GM11168 (cell line): Measurements from ENCODE around the gene RPS21.
"Not testable (repeated sequence)": the region's sequence is repeated elsewhere in the genome, so short reads cannot be mapped to it uniquely, and the experiment has no call there.

ENCODE experiments used
- in situ Hi-C: fragments of 300-500 bp; cut with MboI; formaldehyde crosslinking; loops from one replicate; pipeline ENCODE4 v1.12.0; 2022; ENCODE audit warnings: low sequenced_read_pairs; ENCODE audit not compliant: unreplicated experiment

The RPS21 gene

DNA sequence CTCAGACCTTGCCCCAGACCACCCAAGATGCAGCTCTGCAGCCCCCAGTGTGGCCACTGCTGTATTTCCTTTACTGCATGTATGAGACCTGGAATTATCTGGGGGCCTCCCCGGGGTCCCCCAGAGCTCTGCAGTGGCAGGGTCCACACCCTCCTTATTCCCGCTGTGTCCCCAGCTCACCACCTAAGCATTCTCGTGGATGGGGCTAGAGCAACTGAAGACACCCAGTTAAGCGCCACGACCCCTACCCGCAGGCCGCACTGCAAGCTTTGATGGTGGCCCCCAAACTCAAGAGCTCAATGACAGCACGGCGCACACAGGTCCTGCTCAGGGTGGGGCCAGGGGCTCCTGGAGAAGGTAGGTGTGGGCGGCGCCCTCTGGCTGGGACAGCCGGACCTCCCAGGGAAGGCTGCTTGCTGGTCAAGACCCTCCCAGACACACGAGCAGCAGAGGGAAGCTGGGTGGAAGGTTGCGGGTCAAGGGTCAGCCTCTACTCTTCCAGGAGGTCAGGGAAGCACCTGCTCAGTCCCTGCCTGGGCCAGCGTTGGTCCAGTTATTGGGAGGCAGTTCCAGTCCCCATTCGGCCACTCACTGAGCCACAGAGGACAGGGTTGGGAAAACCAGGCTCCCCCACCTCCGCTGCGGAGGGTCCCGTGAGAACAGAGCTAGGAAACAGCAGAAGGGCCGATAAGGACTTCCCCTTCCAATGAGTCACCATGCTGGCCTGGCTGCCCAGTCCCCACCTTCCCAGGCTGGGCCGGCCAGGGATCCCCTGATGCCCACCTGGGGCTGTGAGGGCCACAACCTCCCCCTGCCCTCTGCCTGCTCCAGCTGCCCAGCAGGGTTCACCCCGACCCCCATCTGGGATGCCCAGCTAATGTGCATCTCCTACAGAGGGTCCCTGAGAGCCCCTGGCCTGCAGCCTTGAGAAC, 22.7 kb upstream of the RPS21 start:
- in situ Hi-C loops: no loop called here

DNA sequence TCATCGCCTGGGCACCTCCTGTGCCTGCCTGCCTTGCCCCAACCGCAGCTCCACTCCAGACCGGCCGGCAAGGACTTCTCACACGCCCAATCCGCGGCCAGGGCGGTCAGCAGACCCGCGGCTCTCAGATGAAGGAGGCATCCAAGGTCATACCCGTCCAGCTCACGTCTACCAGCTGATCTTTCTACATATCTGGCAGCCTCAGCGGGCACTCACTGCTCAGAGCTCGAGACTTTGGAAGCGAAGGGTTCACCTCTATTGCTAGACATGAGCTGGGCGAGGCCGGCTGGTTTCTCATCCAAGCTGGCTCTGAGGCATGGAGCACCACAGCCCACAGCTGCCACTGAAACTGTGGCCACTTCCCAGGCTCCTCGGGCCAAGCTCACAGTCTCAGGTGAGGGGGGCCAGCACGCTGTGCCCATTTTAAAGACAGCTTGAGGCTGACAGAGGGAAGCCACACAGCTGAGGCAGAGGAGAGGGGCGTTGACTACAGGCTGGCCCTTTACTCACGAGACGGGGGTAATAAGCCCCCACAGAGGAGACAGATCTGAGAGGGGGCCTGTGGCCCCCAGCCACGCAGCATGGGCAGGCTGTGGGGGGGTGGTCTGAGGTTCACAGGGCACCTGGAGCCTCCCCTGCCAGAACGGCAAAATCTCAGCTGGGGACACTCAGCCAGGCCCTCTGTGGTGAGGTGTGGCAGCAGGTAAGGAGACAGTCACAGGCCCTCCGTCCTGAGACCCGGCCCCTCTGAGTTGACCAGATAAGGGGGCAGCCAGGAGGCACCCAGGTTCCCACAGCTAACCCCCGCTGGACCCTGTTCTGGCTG, 21.8 kb upstream of the RPS21 start:
- in situ Hi-C loops: no loop called here

DNA sequence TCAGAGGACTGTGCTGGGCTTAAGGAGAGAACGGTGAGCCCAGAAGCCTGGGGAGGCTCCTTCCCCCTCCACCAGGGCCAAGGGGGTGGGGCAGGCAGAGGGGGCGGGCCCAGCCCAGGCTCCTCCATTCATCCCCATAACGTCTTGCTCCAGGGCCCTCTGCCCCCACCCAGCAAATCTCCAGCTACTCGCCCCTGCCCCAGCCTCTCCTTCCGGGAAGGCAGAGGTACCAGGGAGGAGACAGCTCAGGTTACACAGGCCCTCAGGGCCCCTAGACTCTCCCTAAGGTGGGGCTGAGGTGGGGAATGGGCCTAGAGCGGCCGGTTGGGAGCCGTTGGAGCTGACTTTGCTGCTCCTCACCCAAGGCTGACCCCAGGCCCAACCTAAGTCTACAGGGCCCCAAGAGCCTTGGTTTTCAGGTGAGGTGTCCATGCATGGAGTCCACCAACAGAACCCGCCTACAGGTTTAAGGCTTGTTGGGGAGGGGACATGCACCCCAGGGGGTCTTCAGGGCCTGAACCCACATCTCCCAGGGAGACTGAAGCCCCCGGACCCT, 21.0 kb upstream of the RPS21 start:
- in situ Hi-C loops: no loop called here

DNA sequence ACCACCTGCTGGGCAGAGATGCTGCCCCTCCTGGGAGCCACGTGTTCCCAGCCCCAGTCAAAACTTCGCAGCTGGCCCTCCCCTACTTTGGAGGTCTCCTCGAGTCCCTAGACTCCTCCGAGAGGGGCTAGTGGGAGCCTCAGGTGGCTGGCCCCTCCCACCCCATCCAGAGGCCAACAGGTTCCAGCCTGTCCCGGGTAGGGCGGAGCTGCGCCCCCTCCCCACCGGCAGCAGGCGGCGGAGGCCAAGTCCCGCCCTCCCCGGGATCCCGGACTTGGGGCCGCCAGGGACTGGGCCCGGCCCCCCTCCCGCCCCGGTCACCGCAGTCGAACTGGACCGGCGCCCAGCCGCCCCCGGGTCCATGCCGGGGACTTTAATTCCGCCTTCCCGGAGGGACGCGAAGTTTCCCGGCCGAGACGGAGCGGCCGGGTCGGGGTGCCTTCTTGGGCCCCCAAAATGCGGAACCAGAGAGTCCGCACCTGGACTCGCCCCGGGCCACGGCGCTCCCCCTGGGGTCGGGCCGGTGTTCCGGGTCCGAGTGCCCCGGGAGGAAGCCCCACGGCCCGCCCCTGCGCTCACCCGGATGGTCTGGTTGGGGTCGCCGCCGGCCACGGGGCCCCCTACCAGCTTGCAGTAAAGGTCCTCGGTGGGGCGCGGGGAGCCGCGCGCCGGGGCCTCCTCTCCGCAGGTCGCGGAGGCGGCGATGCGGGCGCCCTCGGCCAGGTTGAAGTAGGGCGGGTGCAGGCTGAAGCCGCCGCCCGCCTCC, 20.4 kb upstream of the RPS21 start:
- in situ Hi-C loops: no loop called here

DNA sequence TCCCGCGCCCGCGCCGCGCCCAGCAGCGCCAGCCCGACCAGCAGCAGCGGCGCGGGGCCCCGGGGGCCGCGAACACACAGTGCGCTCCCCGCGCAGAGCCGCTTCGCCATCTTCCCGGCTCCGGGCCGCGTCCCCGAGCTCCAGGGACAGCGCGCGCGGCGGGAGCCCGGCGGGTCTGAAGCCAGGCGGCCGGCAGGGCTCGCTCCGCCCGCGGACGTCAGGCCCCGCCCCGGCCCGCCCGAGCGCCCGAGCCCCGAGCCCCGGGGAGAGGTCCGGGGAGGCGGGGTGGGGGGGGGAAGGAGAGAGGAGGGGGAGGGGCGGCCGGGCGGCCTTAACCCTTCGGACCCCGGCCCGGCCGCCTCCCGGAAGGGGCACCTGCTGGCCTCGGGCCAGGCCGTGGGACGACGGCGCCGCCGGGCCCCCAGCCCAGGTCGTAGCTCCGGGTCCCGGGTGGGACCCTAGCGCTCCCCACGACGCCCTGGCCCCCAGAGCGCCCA, 19.7 kb upstream of the RPS21 start, which contains the start of gene LAMA5:
Gene LAMA5 (minus strand): TSS at position 177 of the 497 bp plus-strand sequence. CDS start 67 bp downstream, at position 110.
- in situ Hi-C loops: no loop called here

DNA sequence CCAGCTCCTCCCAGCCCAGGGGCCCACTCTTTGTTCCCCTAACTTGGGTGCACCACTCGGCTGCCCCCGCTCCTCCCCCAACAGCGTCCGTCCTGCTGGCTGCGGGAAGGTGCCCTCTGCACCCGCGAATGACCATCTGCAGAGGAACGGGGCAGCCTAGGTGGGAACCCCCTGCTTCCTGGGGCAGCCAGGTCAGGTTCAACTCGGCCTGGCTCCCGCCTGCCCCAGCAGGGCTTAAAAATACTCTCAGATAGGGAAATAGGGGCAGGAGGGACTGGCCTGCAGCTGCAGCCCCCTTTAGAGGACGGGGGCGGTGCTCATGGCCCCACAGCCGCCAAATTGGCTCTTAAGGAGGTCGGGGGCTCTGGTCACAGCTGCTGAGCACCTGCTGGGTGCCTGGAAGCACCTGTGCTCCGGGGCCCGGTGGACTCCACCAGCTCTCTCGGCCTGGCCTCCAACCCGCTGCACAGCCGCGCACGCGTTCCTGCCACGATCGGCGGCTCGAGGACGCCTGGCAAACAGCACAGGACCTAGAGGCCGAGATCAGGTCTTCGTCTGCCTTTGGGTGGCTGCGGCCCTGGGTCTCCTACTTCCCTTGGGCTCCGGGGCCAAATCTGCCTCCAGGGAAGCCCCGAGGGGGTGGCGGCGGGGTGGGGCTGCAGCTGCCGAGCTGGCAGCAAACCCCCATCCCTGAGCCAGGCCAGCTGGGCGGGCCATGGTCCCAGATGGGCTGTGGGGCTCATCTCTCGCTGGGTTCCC, 19.1 kb upstream of the RPS21 start:
- in situ Hi-C loops: no loop called here

DNA sequence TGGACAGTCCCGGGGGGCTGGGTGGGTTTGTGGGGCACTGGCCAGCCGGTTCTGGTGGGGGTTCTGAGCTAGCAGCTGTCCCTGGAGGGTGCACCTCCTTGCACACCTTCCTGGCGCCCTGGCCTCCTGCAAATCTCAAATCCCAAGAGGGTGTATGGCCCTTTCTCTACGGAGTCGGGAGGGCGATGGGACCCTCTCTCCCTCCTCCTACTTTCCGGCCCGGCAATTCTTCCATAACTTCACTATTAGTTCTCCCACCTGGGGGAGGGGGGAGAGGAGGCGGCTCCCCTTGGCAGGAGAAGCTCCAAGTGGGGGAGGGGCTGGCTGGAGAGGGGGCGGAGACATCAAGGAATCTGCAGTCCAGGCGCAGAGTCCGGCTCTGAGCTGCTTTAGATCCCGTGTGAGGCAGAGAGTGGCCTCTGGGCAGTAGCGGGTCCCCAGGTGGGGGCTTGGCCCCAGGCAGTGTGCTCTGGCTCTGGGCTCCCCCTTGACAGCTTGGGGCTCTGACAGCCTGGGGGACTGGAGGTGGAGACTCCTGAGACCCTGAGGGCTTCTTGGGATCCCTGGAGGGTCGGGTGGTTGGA, 18.4 kb upstream of the RPS21 start:
- in situ Hi-C loops: no loop called here

DNA sequence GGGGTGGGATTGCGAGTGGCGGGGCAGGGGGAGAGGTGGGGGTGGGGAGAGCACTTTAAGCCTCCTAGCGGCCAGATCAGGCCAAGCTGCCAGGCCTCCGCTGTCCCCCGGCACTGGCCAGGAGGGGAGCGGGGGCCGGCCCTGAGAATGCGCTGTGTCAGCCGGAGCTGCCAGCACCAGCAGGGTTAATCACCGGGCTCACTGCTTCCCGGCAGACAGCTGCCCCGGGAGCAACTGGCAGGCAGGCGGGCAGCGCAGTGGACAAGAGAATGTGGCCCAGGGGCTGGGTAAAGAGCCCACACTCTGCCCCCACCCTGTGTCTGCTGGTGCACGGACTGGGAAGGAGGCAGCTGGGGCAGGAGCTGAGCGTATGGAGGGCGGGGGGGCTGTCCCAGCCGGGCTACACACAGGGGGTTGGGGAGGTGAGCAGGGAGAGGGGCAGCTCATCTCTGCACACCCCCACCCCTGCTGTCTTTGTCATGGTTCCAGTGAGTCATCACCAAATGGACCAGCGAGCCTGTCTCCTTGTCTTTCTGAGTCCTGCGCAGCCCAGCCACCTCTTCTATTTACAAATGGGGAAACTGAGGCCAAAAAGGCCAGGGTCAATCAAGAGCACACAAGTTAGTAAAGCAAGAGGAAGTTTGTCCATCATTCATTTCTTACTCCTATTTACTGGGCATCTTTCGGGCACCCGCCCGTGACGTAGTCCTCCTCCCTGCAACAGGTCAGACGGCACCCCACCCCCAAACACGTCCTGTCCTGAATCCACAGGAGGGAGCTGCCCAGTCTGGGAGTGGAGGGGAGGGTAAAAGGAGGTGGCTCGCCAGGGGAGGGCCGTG, 17.7 kb upstream of the RPS21 start:
- in situ Hi-C loops: no loop called here

DNA sequence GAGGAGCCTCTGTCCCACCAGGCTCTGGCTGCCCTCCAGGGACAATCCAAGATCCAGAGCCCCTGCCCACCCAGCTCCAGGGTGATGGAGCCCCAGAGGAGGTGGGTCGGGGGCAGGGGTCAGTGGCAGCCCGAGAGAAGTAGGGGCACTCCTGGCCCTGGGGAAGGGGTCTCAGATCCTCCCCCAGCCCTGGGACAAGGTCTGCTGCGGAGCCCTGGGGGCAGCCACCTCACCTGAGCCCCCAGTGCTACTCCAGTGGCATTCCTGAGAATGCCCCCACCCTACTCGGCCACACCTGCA, 17.1 kb upstream of the RPS21 start:
- in situ Hi-C loops: no loop called here

DNA sequence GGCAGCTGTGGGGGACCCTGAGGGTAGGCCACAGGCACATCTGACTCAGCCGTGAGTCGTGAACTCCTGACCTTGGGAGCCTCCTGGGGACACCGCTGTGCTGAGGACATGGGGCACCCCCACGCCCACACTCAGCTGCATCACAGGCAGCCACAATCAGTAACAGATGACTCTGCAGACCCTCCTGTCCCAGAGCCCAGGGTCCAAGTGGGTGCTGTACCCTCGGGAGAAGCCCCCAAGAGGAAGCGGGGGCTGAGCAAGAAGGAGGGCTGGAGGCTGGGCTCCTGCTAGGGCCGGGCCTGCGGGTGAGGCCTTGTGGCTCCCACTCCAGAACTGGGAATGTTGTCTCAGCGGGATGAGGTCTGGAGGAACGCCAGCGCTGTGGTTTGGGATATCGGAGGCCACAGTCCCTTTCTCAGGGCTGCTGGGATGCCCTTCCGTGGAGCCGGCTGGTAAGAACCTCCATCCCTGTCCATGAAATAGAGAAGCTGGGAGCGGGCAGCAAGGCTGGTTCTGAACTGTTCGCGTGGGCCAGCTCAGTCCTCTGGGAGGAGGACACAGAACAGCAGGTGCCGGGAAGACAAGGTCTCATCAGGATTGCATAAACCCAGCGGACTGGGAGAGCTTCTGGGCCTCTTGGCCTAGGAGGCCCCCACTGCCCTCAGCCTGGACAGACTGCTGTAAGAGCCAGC, 16.6 kb upstream of the RPS21 start:
- in situ Hi-C loops: no loop called here

DNA sequence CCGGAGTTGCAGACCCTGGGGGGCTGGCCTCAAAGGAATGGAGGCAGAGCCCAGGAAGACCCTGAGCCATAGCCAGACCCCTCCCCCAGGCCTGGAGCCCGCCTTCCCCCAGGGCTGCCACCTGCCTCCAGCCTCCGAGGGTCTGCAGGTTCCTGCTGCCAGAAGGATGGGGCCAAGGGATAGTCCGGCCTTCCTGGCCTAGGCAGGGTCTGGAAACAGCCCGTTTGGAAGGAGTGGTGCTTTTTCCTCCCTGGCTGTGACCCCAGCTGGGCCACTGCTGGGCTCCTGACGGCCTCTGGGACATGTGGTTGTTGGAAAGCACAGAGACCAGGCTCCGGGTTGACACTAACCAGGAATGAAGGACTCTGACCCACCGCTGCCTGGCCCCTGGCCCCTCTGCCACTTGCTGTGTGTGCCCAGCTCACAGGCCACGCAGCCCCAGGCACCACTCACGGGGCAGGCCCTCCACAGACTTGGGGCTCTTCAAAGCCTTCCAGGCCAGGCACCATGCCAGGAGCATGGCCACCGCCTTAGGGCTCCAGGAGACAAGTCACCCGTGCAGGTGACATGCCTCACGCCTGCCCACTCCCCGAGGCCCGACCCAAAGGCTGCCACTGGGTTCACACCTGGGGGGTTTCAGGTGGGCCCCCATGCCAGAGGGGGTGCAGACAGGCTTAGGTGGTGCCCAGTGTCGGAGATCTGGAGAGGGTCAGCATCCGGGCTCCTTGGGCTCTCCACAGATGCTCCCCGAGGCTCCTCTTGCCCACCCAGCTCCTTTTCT, 15.9 kb upstream of the RPS21 start:
- in situ Hi-C loops: no loop called here

DNA sequence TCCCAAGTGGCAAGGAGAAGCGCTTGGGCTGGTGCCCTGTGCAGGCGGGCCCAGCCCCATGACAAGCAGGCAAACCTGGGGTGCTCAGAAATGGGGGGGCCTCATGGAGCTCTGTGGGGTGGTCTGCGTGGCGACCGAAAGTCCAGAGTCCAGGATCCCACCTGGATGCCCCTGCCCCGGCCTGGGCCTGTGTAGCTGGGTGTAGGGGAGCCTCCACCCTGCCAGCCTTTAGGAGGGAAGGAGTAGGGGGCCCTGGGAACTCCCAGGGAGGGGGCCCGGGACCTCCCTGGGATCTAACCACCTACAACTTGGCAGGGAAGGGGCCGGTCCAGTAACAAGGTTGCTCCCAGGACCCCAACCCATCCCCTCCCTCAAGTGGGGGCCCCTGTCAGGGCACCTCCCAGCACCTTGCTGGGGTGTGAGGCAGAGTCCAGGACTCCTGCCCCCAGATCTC, 15.3 kb upstream of the RPS21 start:
- in situ Hi-C loops: no loop called here

DNA sequence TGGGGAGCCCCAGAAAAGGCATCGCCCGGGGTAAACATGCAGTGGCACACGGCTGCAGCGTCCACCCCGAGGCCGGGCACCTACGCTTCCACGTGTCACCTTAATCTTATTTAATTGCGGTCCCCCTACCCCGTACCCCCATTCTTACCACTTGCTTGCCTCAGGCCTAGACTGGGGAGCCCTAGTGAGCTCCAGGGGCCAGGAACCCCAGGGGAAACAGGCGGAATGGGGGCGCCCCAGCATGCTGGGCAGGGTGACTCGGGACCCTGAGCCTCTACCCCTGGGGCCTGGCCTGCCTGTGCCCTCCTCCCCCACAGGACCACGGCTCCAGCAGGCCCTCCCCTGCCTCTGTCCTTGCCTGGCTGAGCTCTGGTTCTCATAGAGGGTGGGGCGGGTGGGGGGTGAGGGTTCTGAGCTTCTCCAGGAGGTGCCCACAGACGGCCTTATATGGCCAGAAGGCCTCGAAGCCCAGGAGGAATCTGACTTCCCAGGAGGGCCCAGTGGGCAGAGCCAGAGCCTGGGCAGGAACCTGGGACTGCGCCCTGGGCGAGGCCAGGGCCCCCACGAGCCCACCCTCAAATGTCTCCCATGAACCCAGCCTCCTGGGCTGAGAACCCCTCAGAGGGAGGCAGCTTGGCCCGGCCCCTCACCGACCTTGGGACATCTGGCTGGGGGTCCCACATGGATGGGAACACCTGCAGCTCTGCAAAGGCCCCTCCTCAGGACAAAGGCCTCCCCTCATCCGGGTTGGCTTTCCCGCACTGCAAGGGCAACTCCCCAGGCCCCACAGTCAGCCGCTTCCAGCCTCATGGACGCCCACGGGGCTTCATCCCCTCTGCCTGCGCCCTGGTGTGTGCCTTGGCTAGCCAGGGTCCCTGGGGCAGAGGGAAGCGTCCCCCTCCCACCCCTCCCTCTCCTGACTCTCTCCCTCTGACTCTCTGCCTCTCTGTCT, 14.6 kb upstream of the RPS21 start:
- in situ Hi-C loops: no loop called here

DNA sequence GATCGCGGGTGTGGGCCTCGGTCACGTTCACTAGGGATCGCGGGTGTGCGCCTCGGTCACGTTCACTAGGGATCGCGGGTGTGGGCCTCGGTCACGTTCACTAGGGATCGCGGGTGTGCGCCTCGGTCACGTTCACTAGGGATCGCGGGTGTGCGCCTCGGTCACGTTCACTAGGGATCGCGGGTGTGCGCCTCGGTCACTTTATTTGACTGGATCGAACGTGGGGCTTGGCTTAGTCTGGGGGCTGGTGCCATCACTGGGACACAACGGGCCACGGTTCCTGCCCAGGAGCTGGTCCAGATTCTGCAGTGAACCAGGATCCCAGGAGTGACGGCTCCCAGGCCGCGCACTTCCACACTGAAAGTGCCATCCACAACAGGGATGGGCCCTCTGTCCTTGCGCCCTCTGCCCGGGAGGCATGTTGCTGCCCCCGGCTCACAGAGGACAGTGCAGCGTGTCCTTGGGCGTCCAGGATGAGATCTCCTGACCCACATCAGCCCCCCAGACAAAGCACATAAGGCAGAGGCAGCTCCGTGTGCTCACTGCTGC, 13.2 kb upstream of the RPS21 start:
- in situ Hi-C loops: not testable (repeated sequence)
